Activated gamma-delta T cell (primary cell): ENCODE results near the gene HS6ST3.

ENCODE experiments used
- DNase-seq: peaks from one replicate; lab custom pipeline; 2025; lab: John Stamatoyannopoulos, UW

The HS6ST3 gene

GRCh38 chr13:96299235-96299634 is 209.3 kb downstream of the HS6ST3 start:
- DNase-seq, result no peak

- no peak for DNase-seq
These were observed 218.7 kb downstream of the HS6ST3 start for GRCh38 chr13:96308568-96308967.

GRCh38 chr13:96314974-96315373 is 225.1 kb downstream of the HS6ST3 start:
- DNase-seq, result no peak

- DNase-seq, result no peak
These were observed 248.1 kb downstream of the HS6ST3 start for GRCh38 chr13:96338030-96338429.

GRCh38 chr13:96342286-96342685 is 252.4 kb downstream of the HS6ST3 start:
- DNase-seq, result no peak

- DNase-seq, result no peak
These were observed 253.1 kb downstream of the HS6ST3 start for GRCh38 chr13:96342852-96343465.

GRCh38 chr13:96346921-96347320 is 257.0 kb downstream of the HS6ST3 start:
- no peak for DNase-seq

- no peak for DNase-seq
These were observed 283.7 kb downstream of the HS6ST3 start for GRCh38 chr13:96373597-96373996.

GRCh38 chr13:96377835-96378234 is 287.9 kb downstream of the HS6ST3 start:
- no peak for DNase-seq

GRCh38 chr13:96379967-96380366 is 290.1 kb downstream of the HS6ST3 start:
- DNase-seq, result no peak

- DNase-seq, result no peak
These were observed 291.8 kb downstream of the HS6ST3 start for GRCh38 chr13:96381681-96382080.

GRCh38 chr13:96388598-96388997 is 298.7 kb downstream of the HS6ST3 start:
- DNase-seq, result no peak

- DNase-seq, result no peak
These were observed 301.7 kb downstream of the HS6ST3 start for GRCh38 chr13:96391606-96392005.

GRCh38 chr13:96397807-96398206 is 307.9 kb downstream of the HS6ST3 start:
- DNase-seq, result no peak

- no peak for DNase-seq
These were observed 308.6 kb downstream of the HS6ST3 start for GRCh38 chr13:96398486-96398885.

- no peak for DNase-seq
These were observed 313.3 kb downstream of the HS6ST3 start for GRCh38 chr13:96403241-96403640.

GRCh38 chr13:96403651-96404050 is 313.7 kb downstream of the HS6ST3 start:
- no peak for DNase-seq

- no peak for DNase-seq
These were observed 326.0 kb downstream of the HS6ST3 start for GRCh38 chr13:96415831-96416385.

- DNase-seq, result no peak
These were observed 328.2 kb downstream of the HS6ST3 start for GRCh38 chr13:96417939-96418685.

GRCh38 chr13:96421314-96421713 is 331.4 kb downstream of the HS6ST3 start:
- no peak for DNase-seq

GRCh38 chr13:96422002-96422401 is 332.1 kb downstream of the HS6ST3 start:
- DNase-seq, result no peak

GRCh38 chr13:96426167-96426566 is 336.3 kb downstream of the HS6ST3 start:
- DNase-seq, result no peak

- no peak for DNase-seq
These were observed 339.0 kb downstream of the HS6ST3 start for GRCh38 chr13:96428911-96429310.
